ENCODE results near the gene MTMR3. TPM values are rescaled to one million over a fixed set of nuclear protein-coding genes. Genes with fewer than 3 reads are reported as not detected.

The MTMR3 gene
- total and polyA plus RNA-seq, 9 donors: 21.4 to 66.2 (median 47.8) TPM

GRCh38 chr22:30017375-30018223 is 134.6 kb downstream of the MTMR3 start:
- H3K4me1 ChIP-seq (ENCODE audit: insufficient read depth): no peaks in the 10 kb centered on the region
- no peaks in the 10 kb centered on the region for H3K27me3 ChIP-seq
- no peak for TF ChIP-seq EP300 (IDR thresholded peaks at IDR 0.05)
- TF ChIP-seq CTCF (IDR thresholded peaks at IDR 0.05): no peak
- TF ChIP-seq POLR2A (IDR thresholded peaks at IDR 0.05): no peak
- DNase-seq: no peak
- intact Hi-C loops (cut with DNase I): no loop called here
- H3K27ac ChIP-seq: no peak overlapping the region
- no peak overlapping the region for H3K4me3 ChIP-seq
- no peaks in the 10 kb centered on the region for H3K36me3 ChIP-seq
- WGBS, 3 donors: 87 to 90% (median 89%) methylated on average over 4 of the region's 4 CpGs
- H3K9me3 ChIP-seq: no peaks in the 10 kb centered on the region

GRCh38 chr22:30020511-30020910 is 137.5 kb downstream of the MTMR3 start:
- no peak overlapping the region for H3K27ac ChIP-seq
- peak in 1 of 5 donors; percentile 33 for DNase-seq
- H3K9me3 ChIP-seq: no peaks in the 10 kb centered on the region
- H3K27me3 ChIP-seq: no peaks in the 10 kb centered on the region
- intact Hi-C loops (cut with DNase I): no loop called here
- no peaks in the 10 kb centered on the region for H3K36me3 ChIP-seq
- H3K4me3 ChIP-seq: no peak overlapping the region
- H3K4me1 ChIP-seq (ENCODE audit: insufficient read depth): no peaks in the 10 kb centered on the region
- 91 to 97% (median 95%) methylated on average over 9 of the region's 9 CpGs for WGBS, 3 donors
- TF ChIP-seq POLR2A (IDR thresholded peaks at IDR 0.05): no peak
- no peak for TF ChIP-seq EP300 (IDR thresholded peaks at IDR 0.05)
- no peak for TF ChIP-seq CTCF (IDR thresholded peaks at IDR 0.05)

GRCh38 chr22:30021338-30021737 is 138.4 kb downstream of the MTMR3 start:
- intact Hi-C loops (cut with DNase I): no loop called here
- H3K27me3 ChIP-seq: no peaks in the 10 kb centered on the region
- 94 to 97% (median 95%) methylated on average over 3 of the region's 3 CpGs for whole genome bisulfite sequencing, 3 donors
- no peaks in the 10 kb centered on the region for H3K36me3 ChIP-seq
- DNase-seq: no peak
- no peak overlapping the region for H3K27ac ChIP-seq
- H3K9me3 ChIP-seq: no peaks in the 10 kb centered on the region
- TF ChIP-seq EP300 (IDR thresholded peaks at IDR 0.05) (no peak), POLR2A (IDR thresholded peaks at IDR 0.05) (no peak), CTCF (IDR thresholded peaks at IDR 0.05) (no peak)
- H3K4me3 ChIP-seq: no peak overlapping the region
- no peaks in the 10 kb centered on the region for H3K4me1 ChIP-seq (ENCODE audit: insufficient read depth)

- intact Hi-C loops (cut with DNase I): no loop called here
- Histone ChIP-seq H3K4me3 (no peak overlapping the region), H3K9me3 (no peaks in the 10 kb centered on the region), H3K27ac (no peak overlapping the region), H3K27me3 (no peaks in the 10 kb centered on the region), H3K4me1 (ENCODE audit: insufficient read depth) (no peaks in the 10 kb centered on the region), H3K36me3 (no peaks in the 10 kb centered on the region)
- WGBS, 3 donors: 68 to 76% (median 74%) methylated on average over 7 to 8 of the region's 8 CpGs
- TF ChIP-seq POLR2A (IDR thresholded peaks at IDR 0.05): no peak
- TF ChIP-seq EP300 (IDR thresholded peaks at IDR 0.05): no peak
- no peak for TF ChIP-seq CTCF (IDR thresholded peaks at IDR 0.05)
- DNase-seq: no peak
These were observed 139.1 kb downstream of the MTMR3 start for GRCh38 chr22:30021881-30022619.
